K562 (cell line): ENCODE data around the gene TRIM32. TPM values are rescaled to one million over a fixed set of nuclear protein-coding genes. Genes with fewer than 3 reads are reported as not detected.

ENCODE experiments used
- ATAC-seq: fragments of 200-7000 bp; cut with Tn5 transposase; 3 replicates; pipeline ENCODE4 v1.9.1; 2020; ENCODE audit warnings: moderate library complexity
- BruUV-seq: library from RNA; stranded (reverse); fragments of 400-500 nt; replicated peaks from 2 replicates; lab custom pipeline; 2021; lab: Mats Ljungman, UMichigan
- CTCF ChIA-PET: fragments of 300-600 bp; formaldehyde crosslinking; extraction: SDS; loops from one replicate; lab custom pipeline; 2021; ENCODE audit warnings: low intra/inter-chr PET ratio; lab: Yijun Ruan, JAX
- POLR2A ChIA-PET: fragments of 300-600, 350-650 bp; sonication (Branson Sonifier 250); formaldehyde crosslinking; extraction: SDS; loops from one replicate; lab custom pipeline; 2021; ENCODE audit warnings: antibody characterized with exemption, inconsistent platforms; lab: Yijun Ruan, JAX
- DNase-seq, 4 experiments: peaks; one replicate each; pipeline versions ENCODE4 v3.0.0 to v3.0.0-alpha.2; 2011 to 2018; ENCODE audit warnings: low spot score in 3 of 4, mixed read lengths in 3 of 4; ENCODE audit errors: extremely low read depth in 1 of 4
- FAIRE-seq: peaks from 2 replicates; lab custom pipeline; 2011; peaks lifted over from hg19 to GRCh38; lab: Jason Lieb, UNC
- H2AFZ ChIP-seq: 2 replicates; pipeline ENCODE4 v1.6.0; 2011; ENCODE audit warnings: low read depth, low read length, control low read depth, inconsistent platforms
- H3K27ac ChIP-seq: fragments of 200-600 bp; 3 replicates; pipeline ENCODE4 v1.8.0; 2011; ENCODE audit warnings: low read depth, mild to moderate bottlenecking, control low read depth, inconsistent platforms, low read length, moderate library complexity, mixed read lengths; ENCODE audit errors: extremely low read depth
- H3K27me3 ChIP-seq, 2 experiments: fragments of 300-600 bp in 1 of 2; 2 replicates in 1 of 2; 3 replicates in 1 of 2; pipeline versions ENCODE4 v1.6.0 to v1.8.0; 2011; ENCODE audit warnings: inconsistent platforms in 2 of 2, low read length in 2 of 2, mild to moderate bottlenecking in 1 of 2, mixed read lengths in 1 of 2, moderate library complexity in 1 of 2; ENCODE audit not compliant: control insufficient read depth in 2 of 2, insufficient read depth in 2 of 2
- H3K36me3 ChIP-seq: fragments of 300-600 bp; 3 replicates; pipeline ENCODE4 v1.8.0; 2011; ENCODE audit warnings: mild to moderate bottlenecking, low read length, inconsistent platforms; ENCODE audit not compliant: control insufficient read depth, insufficient read depth
- H3K4me1 ChIP-seq, 2 experiments: fragments of 200-600 bp in 1 of 2; replicated peaks in 1 of 2; 2 replicates in 1 of 2; 3 replicates in 1 of 2; pipeline versions ENCODE4 v1.5.1 to v1.8.0; 2011; ENCODE audit warnings: inconsistent platforms in 2 of 2, low read length in 2 of 2, mild to moderate bottlenecking in 1 of 2, mixed read lengths in 1 of 2, moderate library complexity in 1 of 2; ENCODE audit not compliant: control insufficient read depth in 2 of 2, insufficient read depth in 2 of 2
- H3K4me2 ChIP-seq: 2 replicates; pipeline ENCODE4 v1.6.1; 2011; ENCODE audit warnings: low read length, control low read depth, inconsistent platforms, mixed read lengths; ENCODE audit not compliant: insufficient read depth
- H3K4me3 ChIP-seq: fragments of 200-600 bp; sonication (generic), shearing (Covaris generic); 2 replicates; pipeline ENCODE4 v1.5.1; 2016; ENCODE audit warnings: control low read depth, inconsistent platforms
- H3K79me2 ChIP-seq: fragments of 200-600 bp; 3 replicates; pipeline ENCODE4 v1.8.0; 2011; ENCODE audit warnings: low read length, inconsistent platforms; ENCODE audit not compliant: control insufficient read depth, insufficient read depth
- H3K9ac ChIP-seq, 2 experiments: 2 replicates each; pipeline versions ENCODE4 v1.6.0 to v1.6.1; 2011; ENCODE audit warnings: low read depth in 2 of 2, low read length in 2 of 2, control low read depth in 1 of 2, inconsistent platforms in 1 of 2, mild to moderate bottlenecking in 1 of 2, mixed read lengths in 1 of 2; ENCODE audit not compliant: insufficient read depth in 1 of 2
- H3K9me1 ChIP-seq: one replicate; pipeline ENCODE4 v1.6.0; 2011; ENCODE audit warnings: inconsistent platforms, mild to moderate bottlenecking, low read length, moderate library complexity; ENCODE audit not compliant: control insufficient read depth, insufficient read depth
- H3K9me3 ChIP-seq: replicated peaks from 2 replicates; pipeline ENCODE4 v1.5.1; 2011; ENCODE audit warnings: low read depth, low read length, inconsistent platforms; ENCODE audit not compliant: control insufficient read depth, insufficient read depth
- H4K20me1 ChIP-seq: replicated peaks from 2 replicates; pipeline ENCODE4 v1.6.1; 2011; ENCODE audit warnings: low read length, inconsistent platforms, mixed read lengths; ENCODE audit not compliant: control insufficient read depth, insufficient read depth
- ARHGAP35 ChIP-seq: fragments of 450-650 bp; IDR thresholded peaks from 2 replicates; pipeline ENCODE4 v1.6.1; 2018; ENCODE audit not compliant: partially characterized antibody
- BRF1 ChIP-seq: IDR thresholded peaks from 3 replicates; pipeline ENCODE4 v1.6.1; 2011; ENCODE audit warnings: borderline replicate concordance, mild to moderate bottlenecking; ENCODE audit not compliant: insufficient read length; ENCODE audit errors: extremely low read depth
- DACH1 ChIP-seq: fragments of 450-650 bp; IDR thresholded peaks from 2 replicates; pipeline ENCODE4 v1.6.1; 2018; ENCODE audit not compliant: partially characterized antibody
- FOXJ2 ChIP-seq: fragments of 200-800 bp; sonication (Bioruptor generic); IDR thresholded peaks from 2 replicates; pipeline ENCODE4 v1.6.1; 2016; ENCODE audit warnings: missing genetic modification characterization, missing compliant biosample characterization
- KLF1 ChIP-seq: fragments of 450-650 bp; IDR thresholded peaks from 2 replicates; pipeline ENCODE4 v1.6.1; 2016; ENCODE audit warnings: missing genetic modification characterization, missing compliant biosample characterization
- LCOR ChIP-seq: sonication (generic); formaldehyde crosslinking; IDR thresholded peaks from 2 replicates; pipeline ENCODE4 v1.8.0; 2022; ENCODE audit warnings: mild to moderate bottlenecking, missing genetic modification reagents
- SMARCC2 ChIP-seq: fragments of 450-650 bp; IDR thresholded peaks from 2 replicates; pipeline ENCODE4 v1.6.1; 2017; ENCODE audit warnings: antibody characterized with exemption, moderate library complexity, mild to moderate bottlenecking, low read depth
- TEAD1 ChIP-seq, 2 experiments: fragments of 450-650 bp in 1 of 2; sonication (generic) in 1 of 2; formaldehyde crosslinking; IDR thresholded peaks; 2 replicates each; pipeline versions ENCODE4 v1.4.0 to v1.8.0; 2020 to 2022; ENCODE audit warnings: mild to moderate bottlenecking in 2 of 2, missing genetic modification reagents in 1 of 2
- U2AF1 ChIP-seq: fragments of 200-400 bp; formaldehyde crosslinking; optimal IDR thresholded peaks from 2 replicates; pipeline ENCODE3; 2017; ENCODE audit warnings: mild to moderate bottlenecking, low read depth, low read length, moderate library complexity
- XRCC3 ChIP-seq: fragments of 450-650 bp; IDR thresholded peaks from 2 replicates; pipeline ENCODE4 v1.6.1; 2017; ENCODE audit warnings: mild to moderate bottlenecking, moderate library complexity
- ZBTB40 ChIP-seq, 2 experiments: fragments of 450-650 bp in 1 of 2; sonication (generic) in 1 of 2; formaldehyde crosslinking in 1 of 2; IDR thresholded peaks; 2 replicates each; pipeline versions ENCODE4 v1.7.1 to v1.9.0; 2016 to 2022; ENCODE audit warnings: inconsistent platforms in 1 of 2, mild to moderate bottlenecking in 1 of 2, missing genetic modification reagents in 1 of 2
- ZNF24 ChIP-seq: fragments of 450-650 bp; IDR thresholded peaks from 2 replicates; pipeline ENCODE4 v1.6.1; 2016
- WGBS: fragments of 100-300 bp; shearing (Covaris generic); methylation state at CpG from one replicate; pipeline ENCODE4 v1.1.6; 2016; ENCODE audit warnings: low coverage, mixed read lengths; ENCODE audit not compliant: insufficient coverage; ENCODE audit errors: missing lambda C conversion rate; 5-methylcytosine and 5-hydroxymethylcytosine counted together
- in situ Hi-C: fragments of 300-500 bp; cut with MboI; formaldehyde crosslinking; loops from 4 replicates; pipeline ENCODE4 v1.15.0; 2018; ENCODE audit warnings: inconsistent platforms, mixed read lengths
- intact Hi-C: fragments of 100-400 bp; cut with micrococcal nuclease; formaldehyde crosslinking; loops from 2 replicates; pipeline ENCODE4 v1.14.2; 2022
- polyA plus RNA-seq, 8 experiments: library from polyadenylated mRNA; depleted of rRNA in 4 of 8; stranded (reverse) in 5 of 8; unstranded in 3 of 8; fragments of >200 nt; fragmentation: Nextera tagmentation in 2 of 8; fragmentation: Illumina TruSeq in 1 of 8; extraction: Ambion mirVana in 2 of 8; extraction: Trizol in 1 of 8; gene quantifications; 2 replicates each; pipeline versions ENCODE4 v1.2.1 to v1.2.3, GENCODE V29; 2011 to 2014; ENCODE audit warnings: inconsistent platforms in 1 of 8, missing spikeins in 1 of 8
- total RNA-seq, 7 experiments: library from RNA; depleted of rRNA in 6 of 7; stranded (reverse); fragments of >200 nt in 6 of 7; fragmentation: Illumina TruSeq in 2 of 7; extraction: Trizol in 2 of 7; gene quantifications; 2 replicates each; pipeline versions ENCODE4 v1.2.1 to v1.2.3, GENCODE V29; 2011 to 2021; ENCODE audit warnings: low replicate concordance in 1 of 7

TRIM32 gene
- total and polyA plus RNA-seq, 9 of the 15 experiments (the other 6 are each of a cell fraction or from before 2014, with no cell fraction given), result 3.5 to 9.4 (median 5.9) TPM

- Histone ChIP-seq H3K79me2 (no peaks in the 10 kb centered on the region), H3K9me1 (no peaks in the 10 kb centered on the region), H3K4me2 (no peak overlapping the region), H3K4me3 (no peak overlapping the region), H3K9me3 (no peaks in the 10 kb centered on the region), H3K4me1 (no peaks in the 10 kb centered on the region), H2AFZ (no peak overlapping the region), H4K20me1 (no peaks in the 10 kb centered on the region), H3K27ac (no peak overlapping the region), H3K36me3 (no peaks in the 10 kb centered on the region), H3K27me3 (no peaks in the 10 kb centered on the region), H3K9ac (no peak overlapping the region)
- ATAC-seq, result no peak
- intact Hi-C loops (no loop called here), in situ Hi-C loops (no loop called here)
- no peak for DNase-seq
- POLR2A ChIA-PET, result no interaction called here
- WGBS, result 3% methylated on average over 7 of the region's 7 CpGs
- no TSS peak for BruUV-seq
- FAIRE-seq, result no peak
- CTCF ChIA-PET, result no interaction called here
- TF ChIP-seq ZNF24, result no peak
- no peak for TF ChIP-seq SMARCC2
- TF ChIP-seq U2AF1, result no peak
- no peak for TF ChIP-seq ARHGAP35
- no peak for TF ChIP-seq XRCC3
- no peak for TF ChIP-seq ZBTB40 (IDR thresholded peaks at IDR 0.05)
- no peak for TF ChIP-seq ZBTB40 (CRISPR knock-in tag; IDR thresholded peaks at IDR 0.05)
- no peak for TF ChIP-seq BRF1
- no peak for TF ChIP-seq LCOR (CRISPR knock-in tag)
- TF ChIP-seq FOXJ2 (tag), result no peak
- TF ChIP-seq KLF1 (tag), result no peak
- TF ChIP-seq TEAD1 (CRISPR knock-in tag; IDR thresholded peaks at IDR 0.05), result no peak
- TF ChIP-seq DACH1, result no peak
Observed at GRCh38 chr9:116653348-116654058, 33.6 kb upstream of the TRIM32 start.
